GM12878 (cell line): ENCODE results near the gene BSX. TPM values are rescaled to one million over a fixed set of nuclear protein-coding genes. Genes with fewer than 3 reads are reported as not detected.

Experiments
- ATAC-seq: fragments of 200-7000 bp; cut with Tn5 transposase; 3 replicates; pipeline ENCODE4 v1.9.1; 2020; ENCODE audit warnings: mild to moderate bottlenecking, moderate library complexity
- BruUV-seq: library from RNA; stranded (reverse); fragments of 400-500 nt; replicated peaks from 2 replicates; lab custom pipeline; 2021; lab: Mats Ljungman, UMichigan
- CTCF ChIA-PET: fragments of 300-600 bp; sonication (Branson Sonifier 250); formaldehyde crosslinking; extraction: SDS; loops from one replicate; lab custom pipeline; 2021; ENCODE audit warnings: inconsistent platforms; lab: Yijun Ruan, JAX
- POLR2A ChIA-PET: fragments of 350-600 bp; formaldehyde crosslinking; extraction: SDS; loops from one replicate; lab custom pipeline; 2021; ENCODE audit warnings: inconsistent platforms; lab: Charles Lee
- RAD21 ChIA-PET: fragments of 300-600 bp; sonication (Branson Sonifier 250); formaldehyde crosslinking; loops from one replicate; lab custom pipeline; 2023; ENCODE audit warnings: antibody characterized with exemption; ENCODE audit not compliant: unreplicated experiment; lab: Charles Lee
- SMC1A ChIA-PET: fragments of 300-600 bp; sonication (Branson Sonifier 250); formaldehyde crosslinking; loops from one replicate; lab custom pipeline; 2023; ENCODE audit not compliant: unreplicated experiment, uncharacterized antibody; lab: Charles Lee
- DNase-seq: peaks from one replicate; pipeline ENCODE4 v3.0.0-alpha.2; 2011; ENCODE audit warnings: low read depth, low spot score
- FAIRE-seq: peaks from 3 replicates; lab custom pipeline; 2011; peaks lifted over from hg19 to GRCh38; lab: Jason Lieb, UNC
- H2AFZ ChIP-seq: 2 replicates; pipeline ENCODE4 v1.6.0; 2011; ENCODE audit warnings: low read depth, low read length, control low read depth; ENCODE audit not compliant: control insufficient read depth
- H3K27ac ChIP-seq: 2 replicates; pipeline ENCODE4 v1.5.1; 2011; ENCODE audit warnings: control low read depth; ENCODE audit not compliant: control insufficient read depth, insufficient read depth
- H3K27me3 ChIP-seq, 2 experiments: replicated peaks in 1 of 2; 2 replicates each; pipeline versions ENCODE4 v1.6.0 to v1.6.1; 2011; ENCODE audit warnings: low read length in 1 of 2; ENCODE audit not compliant: control insufficient read depth in 2 of 2, insufficient read depth in 2 of 2
- H3K36me3 ChIP-seq, 2 experiments: 2 replicates each; pipeline ENCODE4 v1.5.1; 2011; ENCODE audit warnings: low read length in 1 of 2; ENCODE audit not compliant: control insufficient read depth in 2 of 2, insufficient read depth in 2 of 2
- H3K4me1 ChIP-seq: 2 replicates; pipeline ENCODE4 v1.6.1; 2011; ENCODE audit warnings: mild to moderate bottlenecking, low read length, moderate library complexity, mixed read lengths; ENCODE audit not compliant: control insufficient read depth, insufficient read depth
- H3K4me2 ChIP-seq: 2 replicates; pipeline ENCODE4 v1.6.0; 2011; ENCODE audit warnings: control low read depth; ENCODE audit not compliant: control insufficient read depth, insufficient read depth
- H3K4me3 ChIP-seq: fragments of 200-600 bp; sonication (generic); 2 replicates; pipeline ENCODE4 v1.5.1; 2016
- H3K79me2 ChIP-seq: 2 replicates; pipeline ENCODE4 v1.6.0; 2011; ENCODE audit warnings: low read length; ENCODE audit not compliant: control insufficient read depth, insufficient read depth
- H3K9ac ChIP-seq: 2 replicates; pipeline ENCODE4 v1.8.0; 2011; ENCODE audit warnings: low read length, control low read depth, mixed read lengths; ENCODE audit not compliant: control insufficient read depth, insufficient read depth
- H3K9me3 ChIP-seq: replicated peaks from 3 replicates; pipeline ENCODE4 v1.5.1; 2011; ENCODE audit warnings: mild to moderate bottlenecking, low read length; ENCODE audit not compliant: control insufficient read depth, insufficient read depth
- H4K20me1 ChIP-seq: 2 replicates; pipeline ENCODE4 v1.6.0; 2011; ENCODE audit not compliant: control insufficient read depth, insufficient read depth
- ATF2 ChIP-seq: IDR thresholded peaks from 2 replicates; pipeline ENCODE4 v1.6.1; 2012; ENCODE audit warnings: low read length, inconsistent platforms
- CUX1 ChIP-seq: IDR thresholded peaks from 2 replicates; pipeline ENCODE4 v1.6.1; 2012; ENCODE audit warnings: improper control_type of control experiment, low read depth, low read length; ENCODE audit not compliant: insufficient replicate concordance
- E2F4 ChIP-seq: IDR thresholded peaks from 2 replicates; pipeline ENCODE4 v1.6.1; 2012; ENCODE audit warnings: low read depth, low read length, improper control_type of control experiment
- HSF1 ChIP-seq: fragments of 150-350 bp; IDR thresholded peaks from 2 replicates; pipeline ENCODE4 v1.6.1; 2014; ENCODE audit warnings: mild to moderate bottlenecking, low read depth, low read length
- JUNB ChIP-seq: IDR thresholded peaks from 2 replicates; pipeline ENCODE4 v1.6.1; 2016; ENCODE audit warnings: antibody characterized with exemption, mild to moderate bottlenecking
- KDM1A ChIP-seq: fragments of 200-600 bp; sonication (generic); IDR thresholded peaks from 2 replicates; pipeline ENCODE4 v1.6.1; 2016; ENCODE audit warnings: borderline replicate concordance
- NFYA ChIP-seq: IDR thresholded peaks from 2 replicates; pipeline ENCODE4 v1.6.1; 2011; ENCODE audit warnings: low read depth, mild to moderate bottlenecking, low read length, improper control_type of control experiment, borderline replicate concordance
- NR2F1 ChIP-seq: fragments of 450-650 bp; conservative IDR thresholded peaks from 2 replicates; pipeline ENCODE4 v1.6.1; 2017; ENCODE audit warnings: mild to moderate bottlenecking
- RAD51 ChIP-seq: fragments of 450-650 bp; IDR thresholded peaks from 2 replicates; pipeline ENCODE4 v1.6.1; 2016; ENCODE audit warnings: moderate library complexity, mild to moderate bottlenecking, inconsistent platforms
- SIN3A ChIP-seq: IDR thresholded peaks from 2 replicates; pipeline ENCODE4 v1.6.1; 2012; ENCODE audit warnings: low read depth, low read length, improper control_type of control experiment
- SKIL ChIP-seq: fragments of 450-650 bp; IDR thresholded peaks from 2 replicates; pipeline ENCODE4 v1.6.1; 2017; ENCODE audit warnings: mild to moderate bottlenecking, low read depth, inconsistent platforms; ENCODE audit not compliant: poor library complexity, severe bottlenecking
- TAF1 ChIP-seq: IDR thresholded peaks from 2 replicates; pipeline ENCODE4 v1.6.1; 2011; ENCODE audit warnings: mild to moderate bottlenecking, low read depth, low read length, borderline replicate concordance
- WGBS: methylation state at CpG from one replicate; pipeline ENCODE4 v1.1.6; 2016; ENCODE audit warnings: low lambda C conversion rate; ENCODE audit not compliant: insufficient replicate concordance, insufficient coverage; ENCODE audit errors: missing lambda C conversion rate; 5-methylcytosine and 5-hydroxymethylcytosine counted together
- in situ Hi-C: fragments of 300-500 bp; cut with MboI; formaldehyde crosslinking; loops from 9 replicates; pipeline ENCODE4 v1.14.3; 2018; ENCODE audit warnings: mixed read lengths
- intact Hi-C: fragments of 100-400 bp; cut with micrococcal nuclease; formaldehyde crosslinking; loops from one replicate; pipeline ENCODE4 v1.14.2; 2022; ENCODE audit not compliant: unreplicated experiment
- polyA plus RNA-seq, 11 experiments: library from polyadenylated mRNA; depleted of rRNA in 4 of 11; unstranded in 6 of 11; stranded (reverse) in 5 of 11; fragments of >200 nt; fragmentation: Nextera tagmentation in 4 of 11; fragmentation: Illumina TruSeq in 1 of 11; extraction: Ambion mirVana in 4 of 11; extraction: Trizol in 1 of 11; gene quantifications; 1 replicate in 1 of 11; 2 replicates in 10 of 11; pipeline versions ENCODE4 v1.2.1 to v1.2.3, GENCODE V29; 2011 to 2016; ENCODE audit warnings: inconsistent platforms in 2 of 11, missing spikeins in 2 of 11, low read depth in 1 of 11
- total RNA-seq, 4 experiments: library from RNA; depleted of rRNA in 3 of 4; stranded (reverse); fragments of >200 nt in 3 of 4; fragmentation: Illumina TruSeq in 1 of 4; extraction: Trizol in 1 of 4; gene quantifications; 2 replicates each; pipeline versions ENCODE4 v1.2.1 to v1.2.3, GENCODE V29; 2013 to 2021

Gene BSX
- total and polyA plus RNA-seq, 10 of the 15 experiments (the other 5 are each of a cell fraction or from before 2014, with no cell fraction given): not detected

- WGBS: 20% methylated on average over 4 of the region's 4 CpGs
- no TSS peak for BruUV-seq
- H3K27ac ChIP-seq: no peak overlapping the region
- no peak for ATAC-seq
- intact Hi-C loops (no loop called here), in situ Hi-C loops (no loop called here)
- no peaks in the 10 kb centered on the region for H3K9me3 ChIP-seq
- peaks cover 0 to 2% of the 10 kb centered on the region in 2 experiments; a peak in 2 of 4 replicates for H3K27me3 ChIP-seq
- RAD21 ChIA-PET: interaction anchor here (1.4 kb wide), 1 partner anchor 9 kb away, joined by 3 read pairs; no protein-coding TSS in a partner anchor
- no peak overlapping the region for H3K4me3 ChIP-seq
- no peak overlapping the region for H3K4me2 ChIP-seq
- no peak overlapping the region for H3K9ac ChIP-seq
- no peaks in the 10 kb centered on the region for H4K20me1 ChIP-seq
- H3K79me2 ChIP-seq: no peaks in the 10 kb centered on the region
- no peaks in the 10 kb centered on the region for H3K36me3 ChIP-seq
- no peaks in the 10 kb centered on the region for H3K4me1 ChIP-seq
- no peak for DNase-seq
- CTCF ChIA-PET: interaction anchor here (1.2 to 5.7 kb wide), 3 partner anchors 11 to 148 kb away, joined by 3 to 34 read pairs (median 6); no protein-coding TSS in a partner anchor
- no peak for FAIRE-seq
- POLR2A ChIA-PET: interaction anchor here (1.1 kb wide), 1 partner anchor 23 kb away, joined by 3 read pairs; no protein-coding TSS in a partner anchor
- SMC1A ChIA-PET: interaction anchor here (0.6 to 1.9 kb wide), 5 partner anchors 11 to 832 kb away, joined by 3 to 6 read pairs (median 5); no protein-coding TSS in a partner anchor
- no peak overlapping the region for H2AFZ ChIP-seq
- no peak for TF ChIP-seq JUNB
- no peak for TF ChIP-seq SIN3A
- no peak for TF ChIP-seq SKIL
- TF ChIP-seq NR2F1: no peak
- TF ChIP-seq NFYA: no peak
- TF ChIP-seq CUX1: no peak
- TF ChIP-seq RAD51: no peak
- TF ChIP-seq TAF1: no peak
- no peak for TF ChIP-seq KDM1A
- TF ChIP-seq E2F4: no peak
- TF ChIP-seq ATF2: no peak
- TF ChIP-seq HSF1: no peak
These were observed 29.9 kb upstream of the BSX start for GRCh38 chr11:123011510-123011909.
